HepG2 (cell line): ENCODE data around the gene GNPNAT1. TPM values are rescaled to one million over a fixed set of nuclear protein-coding genes. Genes with fewer than 3 reads are reported as not detected.

Experiments used
- ATM ChIP-seq: fragments of 450-650 bp; IDR thresholded peaks from 2 replicates; pipeline ENCODE4 v1.7.1; 2017; ENCODE audit warnings: mild to moderate bottlenecking, borderline replicate concordance
- HBP1 ChIP-seq: IDR thresholded peaks from 2 replicates; pipeline ENCODE4 v1.6.1; 2016; ENCODE audit warnings: low read depth, control low read depth
- HMG20A ChIP-seq: IDR thresholded peaks from 2 replicates; pipeline ENCODE4 v1.6.1; 2016; ENCODE audit warnings: borderline replicate concordance
- IKZF4 ChIP-seq: sonication (generic); formaldehyde crosslinking; IDR thresholded peaks from 2 replicates; pipeline ENCODE4 v1.5.1; 2020; ENCODE audit warnings: borderline replicate concordance, mild to moderate bottlenecking, low read depth, missing genetic modification reagents; ENCODE audit errors: not compliant biosample characterization
- KLF11 ChIP-seq: IDR thresholded peaks from 2 replicates; pipeline ENCODE4 v1.6.1; 2016; ENCODE audit warnings: missing compliant biosample characterization
- KLF15 ChIP-seq: sonication (generic); formaldehyde crosslinking; IDR thresholded peaks from 2 replicates; pipeline ENCODE4 v1.8.1; 2023; ENCODE audit warnings: borderline replicate concordance, mild to moderate bottlenecking, inconsistent platforms, missing genetic modification reagents, mixed read lengths
- MBD4 ChIP-seq: IDR thresholded peaks from 2 replicates; pipeline ENCODE4 v1.6.1; 2012; ENCODE audit warnings: low read length, inconsistent platforms, borderline replicate concordance
- NAIF1 ChIP-seq: sonication (generic); formaldehyde crosslinking; IDR thresholded peaks from 2 replicates; pipeline ENCODE4 v1.5.0; 2020; ENCODE audit warnings: mild to moderate bottlenecking, missing genetic modification reagents, borderline replicate concordance
- RNF219 ChIP-seq: sonication (generic); formaldehyde crosslinking; IDR thresholded peaks from 2 replicates; pipeline ENCODE4 v1.5.0; 2020; ENCODE audit warnings: mild to moderate bottlenecking, missing genetic modification reagents
- TFDP2 ChIP-seq: sonication (generic); formaldehyde crosslinking; IDR thresholded peaks from 2 replicates; pipeline ENCODE4 v1.4.0; 2020; ENCODE audit warnings: missing genetic modification reagents
- USF2 ChIP-seq, 2 experiments: sonication (generic) in 1 of 2; formaldehyde crosslinking in 1 of 2; IDR thresholded peaks; 2 replicates each; pipeline versions ENCODE4 v1.5.1 to v1.6.1; 2011 to 2020; ENCODE audit warnings: borderline replicate concordance in 1 of 2, low read depth in 1 of 2, low read length in 1 of 2, mild to moderate bottlenecking in 1 of 2, missing genetic modification reagents in 1 of 2, moderate library complexity in 1 of 2
- ZBTB21 ChIP-seq: sonication (generic); formaldehyde crosslinking; IDR thresholded peaks from 2 replicates; pipeline ENCODE4 v1.4.0; 2020; ENCODE audit warnings: missing genetic modification reagents
- ZBTB25 ChIP-seq: IDR thresholded peaks from 2 replicates; pipeline ENCODE4 v1.6.1; 2018; ENCODE audit warnings: missing genetic modification reagents
- ZNF10 ChIP-seq: sonication (generic); formaldehyde crosslinking; IDR thresholded peaks from 2 replicates; pipeline ENCODE4 v1.4.0; 2020; ENCODE audit warnings: mild to moderate bottlenecking, low read depth, missing genetic modification reagents, borderline replicate concordance
- ZNF251 ChIP-seq: sonication (generic); formaldehyde crosslinking; IDR thresholded peaks from 2 replicates; pipeline ENCODE4 v1.9.0; 2021; ENCODE audit warnings: mild to moderate bottlenecking, missing genetic modification reagents
- ZNF740 ChIP-seq: sonication (generic); formaldehyde crosslinking; IDR thresholded peaks from 2 replicates; pipeline ENCODE4 v1.4.0; 2020; ENCODE audit warnings: missing genetic modification reagents
- ZNF841 ChIP-seq: sonication (generic); formaldehyde crosslinking; IDR thresholded peaks from 2 replicates; pipeline ENCODE4 v1.8.1; 2023; ENCODE audit warnings: missing genetic modification reagents, borderline replicate concordance
- ZSCAN21 ChIP-seq: sonication (generic); formaldehyde crosslinking; IDR thresholded peaks from 2 replicates; pipeline ENCODE4 v1.8.0; 2022; ENCODE audit warnings: mild to moderate bottlenecking, missing genetic modification reagents, moderate library complexity, borderline replicate concordance
- polyA plus RNA-seq, 8 experiments: library from polyadenylated mRNA; depleted of rRNA in 3 of 8; stranded (reverse) in 7 of 8; unstranded in 1 of 8; fragments of >200 nt; fragmentation: Illumina TruSeq in 4 of 8; extraction: Trizol in 4 of 8; gene quantifications; 2 replicates each; pipeline versions ENCODE4 v1.2.1 to v1.2.3, GENCODE V29; 2011 to 2016; ENCODE audit warnings: low read depth in 4 of 8, missing spikeins in 1 of 8, mixed read lengths in 1 of 8; ENCODE audit not compliant: insufficient read depth in 1 of 8
- total RNA-seq, 5 experiments: library from RNA; depleted of rRNA; stranded (reverse); fragments of >200 nt; fragmentation: Illumina TruSeq; extraction: Trizol; gene quantifications; 2 replicates each; pipeline ENCODE4 v1.2.3, GENCODE V29; 2016; ENCODE audit warnings: low read depth in 1 of 5

Gene GNPNAT1
- total and polyA plus RNA-seq, 2 of the 13 experiments (the other 11 are each of a cell fraction or from before 2014, with no cell fraction given): 38.3 to 54.9 TPM

GRCh38 chr14:52791223-52792096 lies at the start of gene GNPNAT1 (continued):
- TF ChIP-seq NAIF1 (CRISPR knock-in tag) (peak; percentile 85), HBP1 (peak; percentile 90; the same call in 1 of the 2 replicates), KLF11 (CRISPR knock-in tag) (peak; percentile 91), ZNF740 (CRISPR knock-in tag) (0 out of 2 replicates have a peak, but pooled peaks have one; percentile 74), ZNF10 (no peak), ATM (no peak), RNF219 (CRISPR knock-in tag) (peak; percentile 89; the same call in 1 of the 2 replicates), TFDP2 (CRISPR knock-in tag) (peak; percentile 89), ZNF841 (CRISPR knock-in tag) (no peak), MBD4 (no peak), USF2 (IDR thresholded peaks at IDR 0.05; ENCODE audit: low read depth, low read length) (no peak), USF2 (CRISPR knock-in tag; IDR thresholded peaks at IDR 0.05; ENCODE audit: borderline replicate concordance) (no peak), HMG20A (CRISPR knock-in tag) (no peak), ZBTB21 (CRISPR knock-in tag) (no peak), KLF15 (0 out of 2 replicates have a peak, but pooled peaks have one; percentile 85), ZNF251 (CRISPR knock-in tag) (0 out of 2 replicates have a peak, but pooled peaks have one; percentile 46), IKZF4 (CRISPR knock-in tag) (peak; percentile 78), ZBTB25 (CRISPR knock-in tag) (peak; percentile 70; the same call in 1 of the 2 replicates), ZSCAN21 (peak; percentile 88; the same call in 1 of the 2 replicates)
